AG10803 (cell line): ENCODE data around the gene GFPT2.
A peak's percentile ranks its signal among the peaks of the same experiment; 100 is the strongest.

Source experiments
- DNase-seq: peaks from one replicate; pipeline ENCODE4 v3.0.0; 2010; ENCODE audit warnings: low read depth
- H3K4me3 ChIP-seq: 2 replicates; pipeline ENCODE4 v1.5.1; 2011; ENCODE audit warnings: mild to moderate bottlenecking, low read length, control low read depth
- CTCF ChIP-seq: conservative IDR thresholded peaks from 2 replicates; pipeline ENCODE4 v1.5.1; 2011; ENCODE audit warnings: mild to moderate bottlenecking, low read length, control low read depth, inconsistent platforms

Gene GFPT2

DNA sequence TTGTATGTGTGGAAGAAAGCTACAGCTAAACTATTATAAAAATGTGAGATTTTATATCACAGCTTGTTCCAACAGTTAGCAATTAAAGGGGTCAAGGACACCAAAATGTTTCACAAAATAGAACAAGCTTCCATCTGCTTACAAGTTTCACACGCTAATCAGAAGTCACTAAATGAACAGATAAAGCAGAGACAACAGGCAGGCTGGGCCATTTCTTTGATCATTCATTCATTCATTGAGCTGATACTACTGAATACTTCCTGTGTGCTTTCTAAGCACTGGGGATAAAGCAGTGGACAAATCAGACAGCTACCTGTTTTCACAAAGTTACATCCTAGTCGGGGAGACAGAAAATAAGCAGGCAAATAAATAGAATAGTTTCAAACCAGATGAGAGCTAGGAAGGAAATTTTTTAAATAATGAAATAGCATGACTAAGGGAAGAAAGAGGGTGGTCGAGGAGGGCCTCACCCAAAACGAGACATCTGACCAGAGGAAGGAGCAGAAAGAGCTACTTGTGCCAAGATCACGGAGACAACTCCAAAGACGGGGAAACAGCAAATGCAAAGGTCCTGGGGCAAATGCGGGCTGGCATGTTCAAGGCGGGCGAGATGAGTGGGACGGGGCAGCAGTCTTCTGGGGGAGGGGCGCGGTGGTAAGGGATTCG, 62.4 kb downstream of the GFPT2 start:
- no peak for TF ChIP-seq CTCF
- peak overlapping the region; percentile 73 for H3K4me3 ChIP-seq
- no peak for DNase-seq

DNA sequence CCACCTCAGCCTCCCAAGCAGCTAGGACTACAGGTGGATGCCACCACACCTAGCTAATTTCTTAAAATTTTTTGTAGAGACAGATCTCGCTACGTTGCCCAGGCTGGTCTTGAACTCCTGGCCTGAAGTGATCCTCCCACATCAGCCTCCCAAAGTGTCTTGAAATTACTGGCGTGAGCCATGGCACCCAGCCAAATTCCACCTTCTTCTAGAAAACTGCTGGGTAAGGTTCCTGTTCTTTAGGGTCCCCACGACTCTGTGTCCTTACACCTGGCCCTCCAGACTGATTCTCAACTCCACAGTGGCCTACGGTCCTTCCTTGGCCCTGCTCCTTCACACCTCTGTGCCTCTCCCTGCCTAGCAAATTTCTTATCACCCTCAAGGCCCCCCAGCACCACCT, 63.2 kb downstream of the GFPT2 start:
- no peak for TF ChIP-seq CTCF
- no peak for DNase-seq
- H3K4me3 ChIP-seq: no peak overlapping the region

GRCh38 chr5:180289433-180289832, 63.7 kb downstream of the GFPT2 start:
- no peak for DNase-seq
- no peak overlapping the region for H3K4me3 ChIP-seq
- no peak for TF ChIP-seq CTCF

DNA sequence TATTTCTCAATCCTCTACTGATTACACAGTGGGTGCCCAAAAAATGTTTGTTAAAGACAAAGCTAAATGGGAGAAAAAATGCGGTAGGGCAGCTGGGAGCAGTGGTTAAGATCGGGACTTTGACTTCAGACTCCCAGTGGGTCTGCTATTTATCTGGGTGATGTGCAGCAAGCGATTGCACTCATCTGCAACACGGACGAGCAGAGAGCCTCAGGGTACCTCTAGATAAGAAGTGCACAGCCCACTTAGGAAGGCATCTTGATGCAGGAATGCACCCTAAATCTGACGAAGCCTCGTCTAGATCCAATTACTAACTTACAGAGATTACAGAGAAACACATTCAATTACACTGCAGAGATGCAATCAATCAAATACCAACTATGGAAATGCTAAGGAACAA, 65.3 kb downstream of the GFPT2 start:
- no peak overlapping the region for H3K4me3 ChIP-seq

DNA sequence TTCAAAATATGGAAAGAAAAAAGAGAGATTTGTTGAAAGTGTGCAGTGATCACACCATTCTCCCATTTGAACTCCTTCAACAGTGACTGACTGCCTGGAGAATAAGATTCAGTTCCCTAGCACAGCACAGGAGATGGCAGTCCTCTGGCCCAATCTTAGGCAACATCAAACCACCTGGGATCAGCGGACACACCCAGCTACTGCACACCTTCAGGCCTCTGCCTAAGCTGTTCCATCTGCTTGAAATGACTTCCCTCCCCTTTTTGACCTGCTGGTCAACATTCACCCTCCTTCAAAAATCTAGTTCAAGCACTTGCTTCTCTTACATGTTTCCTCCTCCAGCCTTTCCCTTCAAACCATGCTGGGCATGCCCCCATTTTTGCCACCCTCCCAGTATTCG, 65.7 kb downstream of the GFPT2 start:
- no peak for TF ChIP-seq CTCF
- no peak overlapping the region for H3K4me3 ChIP-seq
- DNase-seq: no peak

More for the DNA sequence above, 65.3 kb downstream of the GFPT2 start:
- no peak for DNase-seq
- no peak for TF ChIP-seq CTCF

- TF ChIP-seq CTCF: no peak
- H3K4me3 ChIP-seq: no peak overlapping the region
- no peak for DNase-seq
Measured at GRCh38 chr5:180284149-180284548, 69.0 kb downstream of the GFPT2 start.

DNA sequence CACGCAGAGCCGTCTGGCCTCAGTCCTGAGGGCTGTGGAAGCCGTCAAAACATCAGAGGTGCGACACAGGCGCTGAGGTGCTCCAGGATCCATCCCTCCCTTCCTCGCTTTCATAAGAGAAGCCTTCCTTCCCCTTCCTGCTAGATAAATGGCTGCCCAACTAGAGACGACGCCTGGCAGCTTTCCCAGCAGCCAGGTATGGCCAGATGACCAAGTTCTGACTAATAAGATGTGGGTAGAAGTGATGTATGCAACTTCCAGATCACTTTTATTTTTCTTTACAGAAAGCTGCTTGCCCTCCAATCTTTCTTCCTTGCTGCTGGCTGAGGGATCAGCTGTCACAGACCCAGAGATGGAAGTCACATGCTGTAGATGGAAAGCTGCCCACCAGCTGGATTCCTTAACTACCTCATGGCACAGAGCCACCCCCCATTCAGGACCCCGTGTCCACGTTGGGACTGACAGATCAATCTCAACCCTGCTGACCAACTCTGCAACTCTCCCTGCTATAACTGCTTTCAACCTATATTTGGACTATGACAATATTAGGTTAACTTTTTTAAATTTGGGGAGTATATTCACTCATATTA, 70.0 kb downstream of the GFPT2 start:
- H3K4me3 ChIP-seq: no peak overlapping the region
- DNase-seq: no peak
- TF ChIP-seq CTCF: no peak
